ENCODE data around the gene CDH23.

CDH23 gene

DNA sequence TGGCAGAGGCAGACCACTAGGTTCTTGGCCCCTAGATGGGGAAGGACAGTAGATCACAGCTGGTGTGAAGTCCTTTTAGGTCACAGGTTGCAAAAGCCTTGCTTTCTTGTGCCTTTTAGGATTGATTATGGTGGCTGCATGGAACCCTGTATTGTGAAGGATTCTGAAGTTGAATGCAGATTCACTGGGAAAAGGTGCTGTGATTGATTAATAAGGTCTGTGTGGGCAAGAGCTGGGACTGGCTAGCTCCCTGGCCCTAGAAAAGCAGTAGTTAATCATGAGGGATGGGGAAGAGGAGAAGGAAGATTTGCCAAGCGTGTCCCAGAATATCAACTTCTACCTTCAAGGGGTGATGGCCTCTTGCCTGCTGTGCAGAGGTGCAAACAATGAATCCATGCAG, 105.5 kb downstream of the CDH23 start:
- intact Hi-C loops (cut with DNase I) = no loop called here
- DNase-seq = no peak

- intact Hi-C loops (cut with DNase I) = no loop called here
- DNase-seq = no peak
Observed at GRCh38 chr10:71502851-71503250, 106.1 kb downstream of the CDH23 start.

- no peak for DNase-seq
- intact Hi-C loops (cut with DNase I) = no loop called here
Observed at GRCh38 chr10:71504168-71504567, 107.4 kb downstream of the CDH23 start.

GRCh38 chr10:71504570-71504969, 107.8 kb downstream of the CDH23 start:
- no peak for DNase-seq
- intact Hi-C loops (cut with DNase I) = no loop called here

- no peak for DNase-seq
- intact Hi-C loops (cut with DNase I) = no loop called here
Observed at GRCh38 chr10:71505862-71506261, 109.1 kb downstream of the CDH23 start.

- DNase-seq = no peak
Observed at GRCh38 chr10:71509444-71509843, 112.7 kb downstream of the CDH23 start.

GRCh38 chr10:71511206-71511605, 114.5 kb downstream of the CDH23 start:
- intact Hi-C loops (cut with DNase I) = no loop called here
- DNase-seq = peak in 1 of 10 donors; percentile 62

More at GRCh38 chr10:71509444-71509843, 112.7 kb downstream of the CDH23 start:
- intact Hi-C loops (cut with DNase I) = no loop called here

DNA sequence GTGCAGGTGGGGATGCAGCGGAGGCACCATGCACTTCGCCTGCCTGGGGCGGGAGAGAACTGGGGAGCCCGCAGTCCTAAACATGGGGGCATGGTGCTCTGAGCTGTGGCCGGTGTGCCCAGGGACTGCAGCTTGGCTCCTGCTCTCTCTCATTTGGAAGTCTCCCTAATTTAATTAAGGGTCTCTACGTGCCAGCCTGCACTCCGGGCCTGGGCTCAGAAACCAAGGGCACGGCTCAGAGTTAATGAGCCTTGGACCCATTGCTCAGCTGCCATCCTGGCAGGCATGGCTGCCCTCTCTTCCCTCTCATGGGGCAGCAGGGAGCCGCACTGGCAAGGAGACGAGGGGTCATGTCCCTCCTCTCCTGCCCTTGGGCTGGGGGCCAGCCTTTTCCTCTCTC, 115.6 kb downstream of the CDH23 start:
- intact Hi-C loops (cut with DNase I) = no loop called here
- DNase-seq = peak in 1 of 10 donors; percentile 65

GRCh38 chr10:71512761-71513539, 116.2 kb downstream of the CDH23 start:
- peak in 1 of 10 donors; percentile 46 for DNase-seq
- intact Hi-C loops (cut with DNase I) = no loop called here

DNA sequence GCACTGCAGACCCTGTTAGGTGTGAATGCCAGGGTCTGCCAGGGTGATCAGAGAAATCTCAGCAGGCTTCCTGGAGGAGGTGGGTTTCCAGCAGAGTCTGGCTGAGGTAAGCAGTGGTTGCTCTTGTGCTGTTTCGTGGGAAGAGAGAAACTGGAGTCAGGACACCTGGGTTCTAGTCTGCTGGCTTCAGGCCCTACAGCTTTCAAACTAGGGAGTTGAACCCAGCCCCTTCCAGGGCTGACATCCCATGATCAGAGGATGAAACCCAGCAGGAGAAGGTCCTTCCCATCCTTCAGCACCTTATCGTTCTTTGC, 116.8 kb downstream of the CDH23 start:
- intact Hi-C loops (cut with DNase I) = no loop called here
- DNase-seq = no peak

DNA sequence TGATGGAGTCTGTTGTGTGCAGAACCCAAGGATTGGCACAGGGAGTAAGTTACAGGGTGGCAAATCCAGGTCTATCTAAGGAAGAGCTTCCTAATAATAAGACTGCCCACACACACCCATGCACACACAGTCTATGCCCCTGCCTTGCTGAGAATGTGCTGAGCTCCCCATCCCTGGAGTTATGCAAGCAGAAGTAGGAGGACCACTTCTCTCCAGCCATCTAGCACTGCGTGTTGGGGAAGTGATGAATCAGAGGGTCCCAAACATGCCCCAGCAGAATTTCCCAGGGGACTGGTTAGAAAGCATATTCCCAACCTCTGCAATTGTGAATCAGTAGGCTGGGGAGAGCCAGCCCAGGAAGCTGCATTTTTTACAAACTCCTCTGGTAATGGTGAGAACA, 117.2 kb downstream of the CDH23 start:
- DNase-seq = peak in 1 of 10 donors; percentile 13
- intact Hi-C loops (cut with DNase I) = no loop called here

GRCh38 chr10:71515531-71516172, 118.9 kb downstream of the CDH23 start:
- intact Hi-C loops (cut with DNase I) = no loop called here
- no peak for DNase-seq

GRCh38 chr10:71516890-71517289, 120.2 kb downstream of the CDH23 start:
- intact Hi-C loops (cut with DNase I) = no loop called here
- no peak for DNase-seq

- intact Hi-C loops (cut with DNase I) = no loop called here
- peak in 3 of 10 donors; percentile 14 to 46 (median 46) for DNase-seq
Observed at GRCh38 chr10:71517298-71518169, 120.8 kb downstream of the CDH23 start.

GRCh38 chr10:71520042-71520441, 123.3 kb downstream of the CDH23 start:
- intact Hi-C loops (cut with DNase I) = no loop called here
- no peak for DNase-seq

DNA sequence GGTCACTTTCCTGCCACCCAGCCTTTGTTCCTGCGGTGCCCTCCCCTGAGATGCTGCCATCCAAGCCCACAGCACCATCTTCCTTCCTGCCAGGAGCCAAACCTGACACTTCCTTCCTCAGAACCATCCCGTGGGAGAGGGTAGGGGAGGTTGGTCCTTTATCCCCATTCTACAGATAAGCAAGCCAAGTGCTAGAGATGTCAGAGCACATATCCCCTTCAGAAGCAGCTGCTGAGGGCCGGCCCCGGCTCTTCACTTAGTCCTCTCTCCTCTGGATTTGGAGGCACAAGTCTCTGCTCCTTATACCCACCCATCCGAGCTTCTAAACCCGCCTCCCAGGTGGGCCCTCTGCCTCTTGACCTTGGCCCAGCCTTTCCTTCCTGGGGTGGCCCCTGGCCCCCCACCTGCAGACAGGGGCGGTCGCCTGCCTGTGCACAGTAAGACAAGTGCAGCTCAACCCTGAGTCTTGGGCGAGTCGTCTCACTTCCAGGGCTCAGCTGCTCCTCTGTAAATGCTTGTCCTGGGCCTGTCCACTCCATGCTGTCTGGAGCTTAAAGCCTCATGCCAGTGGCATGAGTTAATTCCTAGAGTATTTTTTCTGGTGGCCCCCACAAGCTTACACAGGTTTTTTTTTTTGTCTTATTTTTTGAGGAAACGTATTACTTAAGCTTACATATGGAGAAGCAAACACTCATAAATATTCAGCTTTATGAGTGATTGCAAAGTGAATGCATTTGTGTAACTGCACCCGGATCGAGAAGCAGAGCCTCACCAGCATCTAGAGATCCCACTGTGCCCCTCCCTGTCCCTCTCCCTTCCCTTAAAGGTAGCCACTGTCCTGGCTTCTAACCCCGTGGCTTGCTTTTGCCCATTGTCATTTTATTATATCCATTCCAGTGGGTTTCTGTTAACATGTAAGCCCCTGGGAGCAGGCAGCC, 125.1 kb downstream of the CDH23 start:
- DNase-seq = peak in 1 of 10 donors; percentile 47
- intact Hi-C loops (cut with DNase I) = no loop called here

GRCh38 chr10:71522442-71523144, 125.9 kb downstream of the CDH23 start:
- intact Hi-C loops (cut with DNase I) = no loop called here

DNA sequence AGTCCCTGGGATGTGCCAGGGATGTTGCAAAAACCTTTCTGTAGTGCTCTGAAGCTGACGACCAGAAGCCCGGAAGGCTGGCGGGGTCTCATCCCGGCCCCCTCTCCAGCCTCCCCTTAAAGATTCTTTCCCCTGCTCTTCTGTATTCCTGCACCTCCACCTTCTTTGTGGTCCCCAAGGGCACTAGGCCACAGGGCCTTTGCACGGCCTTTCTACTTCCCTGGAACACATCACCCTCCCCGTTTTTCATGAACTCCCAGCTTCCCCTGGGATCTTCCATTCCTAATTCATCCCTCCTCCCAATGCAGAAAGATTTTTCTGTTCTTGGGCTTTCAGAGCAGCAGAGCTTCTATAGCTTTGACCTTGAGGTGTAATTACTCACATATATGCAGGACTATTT, 127.0 kb downstream of the CDH23 start:
- no peak for DNase-seq
- intact Hi-C loops (cut with DNase I) = no loop called here

More at GRCh38 chr10:71522442-71523144, 125.9 kb downstream of the CDH23 start:
- peak in 1 of 10 donors; percentile 39 for DNase-seq

DNA sequence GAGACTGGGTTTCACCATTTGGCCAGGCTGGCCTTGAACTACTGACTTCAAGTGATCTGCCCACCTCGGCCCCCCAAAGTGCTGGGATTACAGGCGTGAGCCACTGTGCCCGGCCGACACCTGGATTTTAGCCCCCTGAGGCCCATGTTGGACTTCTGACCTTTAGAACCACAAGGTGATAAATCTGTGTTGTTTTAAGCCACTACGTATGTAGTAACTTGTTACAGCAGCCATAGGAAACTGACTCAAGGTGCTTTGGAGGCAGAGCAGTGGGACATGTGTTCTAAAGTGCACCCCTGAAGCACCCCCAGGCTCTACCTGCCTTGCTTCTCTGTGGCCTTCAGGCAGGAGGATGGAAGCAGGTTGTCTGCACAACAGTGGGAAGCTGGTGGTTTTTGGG, 128.4 kb downstream of the CDH23 start:
- peak in 1 of 10 donors; percentile 29 for DNase-seq
- intact Hi-C loops (cut with DNase I) = no loop called here
